ENCODE results near the gene RSL1D1. TPM values are rescaled to one million over a fixed set of nuclear protein-coding genes. Genes with fewer than 3 reads are reported as not detected.

Gene RSL1D1
- total and polyA plus RNA-seq, 2 of the 8 experiments (the other 6 are each of a cell fraction or from before 2014, with no cell fraction given): 41.3 to 292 TPM

- WGBS, 2 experiments (ENCODE audit: extremely low coverage in 1 of 2, insufficient coverage in 1 of 2, insufficient read length in 1 of 2, insufficient replicate concordance in 2 of 2, low coverage in 1 of 2, low lambda C conversion rate in 2 of 2, missing lambda C conversion rate in 1 of 2): 91% methylated on average over 7 of the region's 7 CpGs; no CpG with 5 or more reads in 1 of the 2 experiments
- no peak overlapping the region for H3K4ac ChIP-seq (replicated peaks; ENCODE audit: insufficient read length, low read depth, low read length)
Observed at GRCh38 chr16:11836650-11837244, 14.6 kb downstream of the RSL1D1 start.

More at GRCh38 chr16:11836650-11837244, 14.6 kb downstream of the RSL1D1 start:
- TF ChIP-seq SIRT6 (IDR thresholded peaks at IDR 0.05; ENCODE audit: low read length) (no peak), TBP (IDR thresholded peaks at IDR 0.05; ENCODE audit: low read depth, low read length) (no peak), ZNF274 (IDR thresholded peaks at IDR 0.05; ENCODE audit: borderline replicate concordance, extremely low read depth, low read length) (no peak), JUND (IDR thresholded peaks at IDR 0.05; ENCODE audit: low read length) (peak; percentile 63), POLR2AphosphoS5 (IDR thresholded peaks at IDR 0.05; ENCODE audit: low read depth, low read length) (peak; percentile 64; the same call in 1 of the 2 replicates)
- no peak overlapping the region for H3K23ac ChIP-seq (ENCODE audit: insufficient read length)
- CTCF ChIA-PET (ENCODE audit: partially characterized antibody): interaction anchor here (0.6 to 1.1 kb wide), 4 partner anchors 9 to 327 kb away, joined by 3 to 5 read pairs (median 3); no protein-coding TSS in a partner anchor
- DNase-seq (ENCODE audit: low read depth in 1 of 2, low spot score in 2 of 2) (peak in 1 of 2 experiments; percentile 29), FAIRE-seq (no peak)
- no peaks in the 10 kb centered on the region for H3K23me2 ChIP-seq (ENCODE audit: low read depth, low read length)
- H4K20me1 ChIP-seq (replicated peaks in 1 of 2; ENCODE audit: control insufficient read depth in 1 of 2, insufficient read depth in 2 of 2, low read length in 2 of 2): peaks cover 5 to 8% of the 10 kb centered on the region in 2 experiments
- H2AK5ac ChIP-seq (ENCODE audit: low read depth, low read length): no peak overlapping the region
- peaks cover 36 to 58% (median 52%) of the 10 kb centered on the region in 4 experiments for H3K36me3 ChIP-seq (ENCODE audit: control insufficient read depth in 2 of 4, insufficient read depth in 4 of 4, low read length in 3 of 4)
- H3K14ac ChIP-seq (ENCODE audit: insufficient read length): no peak overlapping the region
- H3K9me3 ChIP-seq (ENCODE audit: insufficient read depth in 2 of 2, low read depth in 1 of 2, low read length in 1 of 2): no peaks in the 10 kb centered on the region
- H4K8ac ChIP-seq (ENCODE audit: extremely low read depth, insufficient read depth, low read length): no peak overlapping the region
- no peak overlapping the region for H3K56ac ChIP-seq (replicated peaks; ENCODE audit: insufficient read length, low read depth, low read length)
- H3K27ac ChIP-seq (ENCODE audit: low read depth, low read length): 0 out of 2 replicates have a peak overlapping the region, but pooled peaks have one; percentile 14
- H3K4me1 ChIP-seq (replicated peaks in 1 of 4; ENCODE audit: control insufficient read depth in 3 of 4, insufficient read depth in 4 of 4, low read length in 3 of 4): peaks cover 0 to 5% (median 0%) of the 10 kb centered on the region in 4 experiments; a peak in 1 of 7 replicates
- H2BK120ac ChIP-seq (replicated peaks; ENCODE audit: low read depth, low read length): no peak overlapping the region
- H3K4me3 ChIP-seq (ENCODE audit: extremely low read depth in 1 of 4, insufficient read depth in 2 of 4, low read depth in 3 of 4, low read length in 4 of 4): no peak overlapping the region
- H3K9ac ChIP-seq (replicated peaks in 1 of 4; ENCODE audit: extremely low read depth in 1 of 4, low read depth in 3 of 4, low read length in 3 of 4): no peak overlapping the region
- no peak overlapping the region for H4K91ac ChIP-seq (replicated peaks; ENCODE audit: insufficient read length, low read length)
- H2BK12ac ChIP-seq (ENCODE audit: low read depth, low read length): no peak overlapping the region
- no peak overlapping the region for H2BK15ac ChIP-seq (ENCODE audit: low read length)
- H3K79me1 ChIP-seq (ENCODE audit: low read depth, low read length): no peaks in the 10 kb centered on the region
- no peak overlapping the region for H4K5ac ChIP-seq (ENCODE audit: insufficient read length, low read depth, low read length)
- H2AFZ ChIP-seq (ENCODE audit: low read length): no peak overlapping the region
- H3K18ac ChIP-seq (ENCODE audit: extremely low read depth, low read length): no peak overlapping the region
- no peak overlapping the region for H2BK20ac ChIP-seq (ENCODE audit: low read length)
- H2BK5ac ChIP-seq (ENCODE audit: low read depth, low read length): no peak overlapping the region
- H3K4me2 ChIP-seq (ENCODE audit: insufficient read depth in 1 of 2, low read depth in 2 of 2, low read length in 2 of 2): no peak overlapping the region; a peak in 1 of 4 replicates
- POLR2A ChIA-PET (ENCODE audit: partially characterized antibody): interaction anchor here (1.9 to 5.6 kb wide), 4 partner anchors 10 to 94 kb away, joined by 8 to 59 read pairs (median 18); partner anchors contain the start of genes RSL1D1 and TXNDC11
- H3K79me2 ChIP-seq (ENCODE audit: control insufficient read depth in 1 of 2, insufficient read depth in 2 of 2, low read length in 2 of 2): no peaks in the 10 kb centered on the region
- no peaks in the 10 kb centered on the region for H3K27me3 ChIP-seq (replicated peaks in 1 of 4; ENCODE audit: control insufficient read depth in 3 of 4, extremely low read depth in 1 of 4, insufficient read depth in 3 of 4, low read length in 3 of 4)

Data from H1 (cell line).